ENCODE results near the gene L3MBTL2. TPM values are rescaled to one million over a fixed set of nuclear protein-coding genes. Genes with fewer than 3 reads are reported as not detected.

Gene L3MBTL2
- total and polyA plus RNA-seq, 2 of the 13 experiments (the other 11 are each of a cell fraction or from before 2014, with no cell fraction given) = 13.8 to 33.7 TPM

GRCh38 chr22:41197038-41197972, 7.8 kb upstream of the L3MBTL2 start (continued):
- no peak for TF ChIP-seq SMAD1 (CRISPR knock-in tag; IDR thresholded peaks at IDR 0.05; ENCODE audit: borderline replicate concordance, low read depth)
- TF ChIP-seq JUN (CRISPR knock-in tag; IDR thresholded peaks at IDR 0.05) = no peak
- no peak for TF ChIP-seq PRDM10 (CRISPR knock-in tag; IDR thresholded peaks at IDR 0.05; ENCODE audit: low read depth)
- no peak for TF ChIP-seq ZNF282 (IDR thresholded peaks at IDR 0.05; ENCODE audit: partially characterized antibody)
- TF ChIP-seq AFF4 (CRISPR knock-in tag; IDR thresholded peaks at IDR 0.05) = no peak
- no peak for TF ChIP-seq E2F2 (CRISPR knock-in tag; IDR thresholded peaks at IDR 0.05; ENCODE audit: borderline replicate concordance)
- TF ChIP-seq FOXM1 (CRISPR knock-in tag; IDR thresholded peaks at IDR 0.05) = no peak
- no peak for TF ChIP-seq PREB (CRISPR knock-in tag; IDR thresholded peaks at IDR 0.05)
- TF ChIP-seq ZNF512 (CRISPR knock-in tag; IDR thresholded peaks at IDR 0.05) = no peak
- no peak for TF ChIP-seq MZF1 (CRISPR knock-in tag; IDR thresholded peaks at IDR 0.05; ENCODE audit: borderline replicate concordance)
- no peak for TF ChIP-seq ZBTB44 (CRISPR knock-in tag; IDR thresholded peaks at IDR 0.05)
- no peak for TF ChIP-seq TIGD3 (CRISPR knock-in tag; IDR thresholded peaks at IDR 0.05; ENCODE audit: borderline replicate concordance)
